NB4 (cell line): Measurements from ENCODE around the gene RASAL2.

Source experiments
- MYC ChIP-seq: IDR thresholded peaks from 2 replicates; pipeline ENCODE4 v1.6.1; 2011; ENCODE audit warnings: low read depth, low read length
- POLR2A ChIP-seq: IDR thresholded peaks from 2 replicates; pipeline ENCODE4 v1.6.1; 2011; ENCODE audit warnings: mild to moderate bottlenecking; ENCODE audit not compliant: insufficient read length; ENCODE audit errors: extremely low read depth
- TF ChIP-seq, protein P1 (sequence below): IDR thresholded peaks from one replicate; pipeline ENCODE4 v1.5.1; 2012; ENCODE audit warnings: low read depth, low read length
- TF ChIP-seq, protein P2 (sequence below): IDR thresholded peaks from 2 replicates; pipeline ENCODE4 v1.6.1; 2011; ENCODE audit warnings: low read depth, low read length

DNA sequence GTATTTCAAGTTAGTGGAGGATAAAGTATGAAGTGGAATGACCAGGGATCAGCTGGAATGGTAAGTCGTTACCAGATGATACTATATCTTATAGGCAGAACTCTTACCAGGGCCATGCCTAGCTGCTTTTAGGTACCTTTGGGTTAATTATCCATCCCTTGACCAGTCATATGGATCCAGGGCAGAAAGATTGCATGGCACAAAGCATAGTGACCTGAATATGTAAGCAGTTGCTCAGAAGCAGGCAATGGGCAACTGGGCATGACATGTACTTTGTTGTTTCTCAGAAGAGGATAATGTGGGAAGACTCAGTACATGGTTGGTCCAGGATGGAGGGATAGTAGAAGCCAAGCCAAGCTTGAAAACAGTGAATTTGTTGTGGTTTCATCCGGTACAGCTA lies 315.6 kb downstream of the RASAL2 start:
- TF ChIP-seq, protein P1, sequence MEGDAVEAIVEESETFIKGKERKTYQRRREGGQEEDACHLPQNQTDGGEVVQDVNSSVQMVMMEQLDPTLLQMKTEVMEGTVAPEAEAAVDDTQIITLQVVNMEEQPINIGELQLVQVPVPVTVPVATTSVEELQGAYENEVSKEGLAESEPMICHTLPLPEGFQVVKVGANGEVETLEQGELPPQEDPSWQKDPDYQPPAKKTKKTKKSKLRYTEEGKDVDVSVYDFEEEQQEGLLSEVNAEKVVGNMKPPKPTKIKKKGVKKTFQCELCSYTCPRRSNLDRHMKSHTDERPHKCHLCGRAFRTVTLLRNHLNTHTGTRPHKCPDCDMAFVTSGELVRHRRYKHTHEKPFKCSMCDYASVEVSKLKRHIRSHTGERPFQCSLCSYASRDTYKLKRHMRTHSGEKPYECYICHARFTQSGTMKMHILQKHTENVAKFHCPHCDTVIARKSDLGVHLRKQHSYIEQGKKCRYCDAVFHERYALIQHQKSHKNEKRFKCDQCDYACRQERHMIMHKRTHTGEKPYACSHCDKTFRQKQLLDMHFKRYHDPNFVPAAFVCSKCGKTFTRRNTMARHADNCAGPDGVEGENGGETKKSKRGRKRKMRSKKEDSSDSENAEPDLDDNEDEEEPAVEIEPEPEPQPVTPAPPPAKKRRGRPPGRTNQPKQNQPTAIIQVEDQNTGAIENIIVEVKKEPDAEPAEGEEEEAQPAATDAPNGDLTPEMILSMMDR: no peak
- TF ChIP-seq POLR2A (no peak), MYC (no peak)
- TF ChIP-seq, protein P2, sequence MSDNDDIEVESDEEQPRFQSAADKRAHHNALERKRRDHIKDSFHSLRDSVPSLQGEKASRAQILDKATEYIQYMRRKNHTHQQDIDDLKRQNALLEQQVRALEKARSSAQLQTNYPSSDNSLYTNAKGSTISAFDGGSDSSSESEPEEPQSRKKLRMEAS: no peak
